H1 (cell line): ENCODE measurements around the gene RTN4RL1. TPM values are rescaled to one million over a fixed set of nuclear protein-coding genes. Genes with fewer than 3 reads are reported as not detected.

Experiments
- CTCF ChIA-PET: fragments of 300-600 bp; sonication (Branson Sonifier 250); formaldehyde crosslinking; loops from one replicate; lab custom pipeline; 2021; ENCODE audit not compliant: partially characterized antibody; lab: Charles Lee
- POLR2A ChIA-PET: fragments of 300-600 bp; sonication (Branson Sonifier 250); formaldehyde crosslinking; loops from one replicate; lab custom pipeline; 2021; ENCODE audit warnings: inconsistent platforms; ENCODE audit not compliant: partially characterized antibody; lab: Charles Lee
- DNase-seq, 2 experiments: peaks; one replicate each; pipeline versions ENCODE4 v3.0.0 to v3.0.0-alpha.2; 2010 to 2022; ENCODE audit warnings: low spot score in 2 of 2, low read depth in 1 of 2, mixed read lengths in 1 of 2
- FAIRE-seq: peaks from 2 replicates; lab custom pipeline; 2011; peaks lifted over from hg19 to GRCh38; lab: Jason Lieb, UNC
- H2AFZ ChIP-seq: 2 replicates; pipeline ENCODE4 v1.8.1; 2012; ENCODE audit warnings: low read length, inconsistent platforms
- H2AK5ac ChIP-seq: 2 replicates; pipeline ENCODE4 v1.6.1; 2013; ENCODE audit warnings: low read depth, low read length
- H2BK120ac ChIP-seq: replicated peaks from 2 replicates; pipeline ENCODE3; 2013; ENCODE audit warnings: low read depth, low read length, inconsistent platforms
- H2BK12ac ChIP-seq: 2 replicates; pipeline ENCODE4 v1.6.1; 2013; ENCODE audit warnings: low read depth, low read length
- H2BK15ac ChIP-seq: 2 replicates; pipeline ENCODE4 v1.6.1; 2013; ENCODE audit warnings: low read length
- H2BK20ac ChIP-seq: 2 replicates; pipeline ENCODE4 v1.6.1; 2013; ENCODE audit warnings: low read length
- H2BK5ac ChIP-seq: 2 replicates; pipeline ENCODE4 v1.6.1; 2013; ENCODE audit warnings: low read depth, low read length
- H3K14ac ChIP-seq: 2 replicates; pipeline ENCODE4 v1.6.1; 2013; ENCODE audit warnings: inconsistent platforms; ENCODE audit not compliant: insufficient read length
- H3K18ac ChIP-seq: 2 replicates; pipeline ENCODE4 v1.6.1; 2013; ENCODE audit warnings: low read length; ENCODE audit errors: extremely low read depth
- H3K23ac ChIP-seq: 2 replicates; pipeline ENCODE4 v1.6.1; 2013; ENCODE audit warnings: inconsistent platforms; ENCODE audit not compliant: insufficient read length
- H3K23me2 ChIP-seq: 2 replicates; pipeline ENCODE4 v1.6.1; 2013; ENCODE audit warnings: low read depth, low read length
- H3K27ac ChIP-seq: 2 replicates; pipeline ENCODE4 v1.6.1; 2011; ENCODE audit warnings: low read depth, low read length, inconsistent platforms
- H3K27me3 ChIP-seq, 4 experiments: replicated peaks in 1 of 4; 1 replicate in 1 of 4; 2 replicates in 3 of 4; pipeline versions ENCODE4 v1.6.1 to v1.8.1; 2011 to 2013; ENCODE audit warnings: low read length in 3 of 4, mild to moderate bottlenecking in 3 of 4, inconsistent platforms in 2 of 4, mixed read lengths in 2 of 4, moderate library complexity in 1 of 4; ENCODE audit not compliant: control insufficient read depth in 3 of 4, insufficient read depth in 3 of 4; ENCODE audit errors: extremely low read depth in 1 of 4
- H3K36me3 ChIP-seq, 4 experiments: 2 replicates each; pipeline versions ENCODE4 v1.6.1 to v1.8.1; 2011 to 2013; ENCODE audit warnings: mild to moderate bottlenecking in 4 of 4, low read length in 3 of 4, moderate library complexity in 2 of 4, control low read depth in 1 of 4, inconsistent platforms in 1 of 4; ENCODE audit not compliant: insufficient read depth in 4 of 4, control insufficient read depth in 2 of 4
- H3K4ac ChIP-seq: replicated peaks from 2 replicates; pipeline ENCODE3; 2013; ENCODE audit warnings: low read length, low read depth, mixed read lengths, inconsistent platforms; ENCODE audit not compliant: insufficient read length
- H3K4me1 ChIP-seq, 4 experiments: replicated peaks in 1 of 4; 1 replicate in 1 of 4; 2 replicates in 3 of 4; pipeline versions ENCODE4 v1.6.1 to v1.8.1; 2011 to 2013; ENCODE audit warnings: low read length in 3 of 4, inconsistent platforms in 2 of 4, mixed read lengths in 1 of 4; ENCODE audit not compliant: insufficient read depth in 4 of 4, control insufficient read depth in 3 of 4
- H3K4me2 ChIP-seq, 2 experiments: 2 replicates each; pipeline versions ENCODE4 v1.6.1 to v1.8.1; 2011 to 2013; ENCODE audit warnings: low read depth in 2 of 2, low read length in 2 of 2, control low read depth in 1 of 2, inconsistent platforms in 1 of 2, mild to moderate bottlenecking in 1 of 2; ENCODE audit not compliant: insufficient read depth in 1 of 2
- H3K4me3 ChIP-seq, 4 experiments: fragments of 200-600, 300-600 bp in 1 of 4; sonication (generic), shearing (Covaris generic), sonication (Bioruptor Twin) in 1 of 4; 2 replicates each; pipeline versions ENCODE4 v1.5.1 to v1.8.1; 2011 to 2016; ENCODE audit warnings: low read length in 4 of 4, low read depth in 3 of 4, control low read depth in 2 of 4, inconsistent platforms in 2 of 4, mild to moderate bottlenecking in 2 of 4, mixed read lengths in 1 of 4, moderate library complexity in 1 of 4; ENCODE audit not compliant: insufficient read depth in 2 of 4; ENCODE audit errors: extremely low read depth in 1 of 4
- H3K56ac ChIP-seq: replicated peaks from 2 replicates; pipeline ENCODE3; 2013; ENCODE audit warnings: low read depth, mild to moderate bottlenecking, mixed read lengths, low read length, inconsistent platforms; ENCODE audit not compliant: insufficient read length
- H3K79me1 ChIP-seq: 2 replicates; pipeline ENCODE4 v1.6.1; 2013; ENCODE audit warnings: low read depth, low read length, control low read depth
- H3K79me2 ChIP-seq, 2 experiments: 2 replicates each; pipeline versions ENCODE4 v1.6.1 to v1.8.1; 2012 to 2013; ENCODE audit warnings: low read length in 2 of 2, mild to moderate bottlenecking in 2 of 2, inconsistent platforms in 1 of 2; ENCODE audit not compliant: insufficient read depth in 2 of 2, control insufficient read depth in 1 of 2
- H3K9ac ChIP-seq, 4 experiments: replicated peaks in 1 of 4; 1 replicate in 1 of 4; 2 replicates in 3 of 4; pipeline versions ENCODE4 v1.6.1 to v1.8.1; 2011 to 2013; ENCODE audit warnings: low read depth in 3 of 4, low read length in 3 of 4, control low read depth in 2 of 4, mild to moderate bottlenecking in 2 of 4, moderate library complexity in 2 of 4, inconsistent platforms in 1 of 4; ENCODE audit errors: extremely low read depth in 1 of 4
- H3K9me3 ChIP-seq, 2 experiments: 2 replicates each; pipeline versions ENCODE4 v1.6.1 to v1.8.1; 2012 to 2013; ENCODE audit warnings: mild to moderate bottlenecking in 2 of 2, moderate library complexity in 2 of 2, control low read depth in 1 of 2, inconsistent platforms in 1 of 2, low read depth in 1 of 2, low read length in 1 of 2, mixed read lengths in 1 of 2; ENCODE audit not compliant: insufficient read depth in 2 of 2
- H4K20me1 ChIP-seq, 2 experiments: replicated peaks in 1 of 2; 2 replicates each; pipeline versions ENCODE3 to v1.8.1; 2011 to 2013; ENCODE audit warnings: inconsistent platforms in 2 of 2, low read length in 2 of 2, mild to moderate bottlenecking in 1 of 2; ENCODE audit not compliant: insufficient read depth in 2 of 2, control insufficient read depth in 1 of 2
- H4K5ac ChIP-seq: 2 replicates; pipeline ENCODE4 v1.6.1; 2013; ENCODE audit warnings: low read length, low read depth, mixed read lengths, inconsistent platforms; ENCODE audit not compliant: insufficient read length
- H4K8ac ChIP-seq: 2 replicates; pipeline ENCODE4 v1.8.0; 2013; ENCODE audit warnings: mild to moderate bottlenecking, moderate library complexity, low read length, inconsistent platforms; ENCODE audit not compliant: insufficient read depth; ENCODE audit errors: extremely low read depth
- H4K91ac ChIP-seq: replicated peaks from 2 replicates; pipeline ENCODE3; 2013; ENCODE audit warnings: low read length, mixed read lengths, inconsistent platforms; ENCODE audit not compliant: insufficient read length
- TCF12 ChIP-seq: IDR thresholded peaks from 2 replicates; pipeline ENCODE4 v1.6.1; 2011; ENCODE audit warnings: low read depth, mild to moderate bottlenecking, low read length
- WGBS, 2 experiments: shearing (Covaris generic) in 1 of 2; methylation state at CpG; one replicate each; pipeline versions ENCODE4 v1.1.6 to v1.1.7; 2013 to 2015; ENCODE audit warnings: low lambda C conversion rate in 2 of 2, mixed read lengths in 2 of 2, inconsistent platforms in 1 of 2, low coverage in 1 of 2, missing lambda C conversion rate in 1 of 2; ENCODE audit not compliant: insufficient replicate concordance in 2 of 2, insufficient coverage in 1 of 2, insufficient read length in 1 of 2; ENCODE audit errors: extremely low coverage in 1 of 2, missing lambda C conversion rate in 1 of 2; 5-methylcytosine and 5-hydroxymethylcytosine counted together
- polyA plus RNA-seq, 7 experiments: library from polyadenylated mRNA; depleted of rRNA in 3 of 7; stranded (reverse) in 5 of 7; unstranded in 2 of 7; fragments of >200 nt in 5 of 7; fragments of 200-250 nt in 2 of 7; gene quantifications; 1 replicate in 5 of 7; 2 replicates in 1 of 7; 4 replicates in 1 of 7; pipeline versions ENCODE4 v1.2.1 to v1.2.3, GENCODE V29; 2011 to 2013; ENCODE audit warnings: missing spikeins in 2 of 7, mixed read lengths in 2 of 7
- total RNA-seq: library from RNA; stranded (reverse); fragmentation: NEBNext Ultra II Directional; extraction: Animal tissue kit (Norgen Biotek cat#: 25700); gene quantifications from 2 replicates; pipeline ENCODE4 v1.2.1, GENCODE V29; 2021
- TF ChIP-seq, protein P1 (sequence below): IDR thresholded peaks from 2 replicates; pipeline ENCODE4 v1.6.1; 2012; ENCODE audit warnings: inconsistent platforms
- TF ChIP-seq, protein P2 (sequence below): IDR thresholded peaks from 2 replicates; pipeline ENCODE4 v1.6.1; 2012; ENCODE audit warnings: inconsistent platforms

RTN4RL1 gene
- total and polyA plus RNA-seq, 2 of the 8 experiments (the other 6 are each of a cell fraction or from before 2014, with no cell fraction given) = 0.09 TPM; not detected in 1

DNA sequence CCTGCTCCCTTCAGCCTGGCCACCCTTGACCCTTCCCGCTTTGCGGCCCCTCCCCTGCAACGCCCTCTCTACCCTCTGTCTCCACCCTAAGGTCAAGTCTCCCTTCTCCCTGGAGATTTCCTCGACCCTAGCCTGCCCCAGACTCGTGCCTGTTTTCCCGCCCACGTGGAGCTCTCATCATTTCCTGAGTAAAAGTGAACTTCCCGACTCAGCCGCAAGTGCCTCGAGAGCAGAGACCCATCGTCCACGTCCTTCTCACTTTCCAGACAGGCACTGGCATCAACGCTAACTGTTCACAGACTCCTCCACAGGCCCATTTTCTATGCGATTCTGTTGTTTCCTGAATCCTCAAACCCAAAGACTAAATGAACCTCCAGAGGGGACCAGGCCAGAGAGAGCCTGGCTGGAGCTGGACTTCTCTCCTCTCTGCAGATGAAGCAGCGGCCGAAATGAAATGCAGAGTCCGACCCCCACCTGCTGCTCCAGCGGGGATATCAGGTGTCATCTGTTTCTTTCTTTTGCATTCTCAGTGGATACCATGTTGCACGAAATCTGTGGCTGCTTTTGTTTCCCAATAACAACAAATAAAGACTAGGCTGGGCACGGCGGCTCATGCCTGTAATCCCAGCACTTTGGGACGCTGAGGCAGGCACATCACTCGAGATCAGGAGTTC lies 52.5 kb downstream of the RTN4RL1 start:
- no peak overlapping the region for H4K91ac ChIP-seq
- H2BK12ac ChIP-seq = no peak overlapping the region
- ChIA-PET CTCF (interaction anchor here (0.5 to 1.4 kb wide), 6 partner anchors 8 to 689 kb away, joined by 3 to 6 read pairs (median 3); no protein-coding TSS in a partner anchor), POLR2A (no interaction called here)
- H3K79me1 ChIP-seq = no peaks in the 10 kb centered on the region
- no peak overlapping the region for H3K27ac ChIP-seq
- H4K20me1 ChIP-seq = no peaks in the 10 kb centered on the region
- no peak for FAIRE-seq
- H3K4me2 ChIP-seq = no peak overlapping the region
- no peak overlapping the region for H2BK120ac ChIP-seq
- no peaks in the 10 kb centered on the region for H3K36me3 ChIP-seq
- DNase-seq = no peak
- no peak overlapping the region for H3K4ac ChIP-seq
- no peaks in the 10 kb centered on the region for H3K23me2 ChIP-seq
- 84% methylated on average over 23 of the region's 23 CpGs; no CpG with 5 or more reads in 1 of the 2 experiments for WGBS, 2 experiments
- H2BK5ac ChIP-seq = no peak overlapping the region
- H3K4me3 ChIP-seq = no peak overlapping the region
- no peak overlapping the region for H2AK5ac ChIP-seq
- H2BK20ac ChIP-seq = no peak overlapping the region
- H3K14ac ChIP-seq = no peak overlapping the region
- H2BK15ac ChIP-seq = no peak overlapping the region
- no peak overlapping the region for H4K5ac ChIP-seq
- no peak for TF ChIP-seq TCF12
- TF ChIP-seq, protein P1, sequence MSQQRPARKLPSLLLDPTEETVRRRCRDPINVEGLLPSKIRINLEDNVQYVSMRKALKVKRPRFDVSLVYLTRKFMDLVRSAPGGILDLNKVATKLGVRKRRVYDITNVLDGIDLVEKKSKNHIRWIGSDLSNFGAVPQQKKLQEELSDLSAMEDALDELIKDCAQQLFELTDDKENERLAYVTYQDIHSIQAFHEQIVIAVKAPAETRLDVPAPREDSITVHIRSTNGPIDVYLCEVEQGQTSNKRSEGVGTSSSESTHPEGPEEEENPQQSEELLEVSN = peak; percentile 90
- TF ChIP-seq, protein P2, sequence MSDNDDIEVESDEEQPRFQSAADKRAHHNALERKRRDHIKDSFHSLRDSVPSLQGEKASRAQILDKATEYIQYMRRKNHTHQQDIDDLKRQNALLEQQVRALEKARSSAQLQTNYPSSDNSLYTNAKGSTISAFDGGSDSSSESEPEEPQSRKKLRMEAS = peak; percentile 69; the same call in 1 of the 2 replicates
- TF ChIP-seq, all 59 proteins: peak for 2
- H3K4me1 ChIP-seq = peaks cover 0 to 4% (median under 1%) of the 10 kb centered on the region in 4 experiments; a peak in 4 of 7 replicates
- no peaks in the 10 kb centered on the region for H3K9me3 ChIP-seq
- peaks cover 0 to 10% (median 7%) of the 10 kb centered on the region in 4 experiments; a peak in 4 of 7 replicates for H3K27me3 ChIP-seq
- no peaks in the 10 kb centered on the region for H3K79me2 ChIP-seq
- no peak overlapping the region for H3K56ac ChIP-seq
- no peak overlapping the region for H3K18ac ChIP-seq
- no peak overlapping the region for H2AFZ ChIP-seq
- no peak overlapping the region for H3K9ac ChIP-seq
- H3K23ac ChIP-seq = no peak overlapping the region
- no peak overlapping the region for H4K8ac ChIP-seq
